NCI-H2227 (cell line): Measurements from ENCODE around the gene SLC12A7.
"Not testable (repeated sequence)": the region's sequence is repeated elsewhere in the genome, so short reads cannot be mapped to it uniquely, and the experiment has no call there.

Experiments used
- DNase-seq: peaks from one replicate; lab custom pipeline; 2025; ENCODE audit not compliant: unreplicated experiment; lab: John Stamatoyannopoulos, UW

The SLC12A7 gene

DNA sequence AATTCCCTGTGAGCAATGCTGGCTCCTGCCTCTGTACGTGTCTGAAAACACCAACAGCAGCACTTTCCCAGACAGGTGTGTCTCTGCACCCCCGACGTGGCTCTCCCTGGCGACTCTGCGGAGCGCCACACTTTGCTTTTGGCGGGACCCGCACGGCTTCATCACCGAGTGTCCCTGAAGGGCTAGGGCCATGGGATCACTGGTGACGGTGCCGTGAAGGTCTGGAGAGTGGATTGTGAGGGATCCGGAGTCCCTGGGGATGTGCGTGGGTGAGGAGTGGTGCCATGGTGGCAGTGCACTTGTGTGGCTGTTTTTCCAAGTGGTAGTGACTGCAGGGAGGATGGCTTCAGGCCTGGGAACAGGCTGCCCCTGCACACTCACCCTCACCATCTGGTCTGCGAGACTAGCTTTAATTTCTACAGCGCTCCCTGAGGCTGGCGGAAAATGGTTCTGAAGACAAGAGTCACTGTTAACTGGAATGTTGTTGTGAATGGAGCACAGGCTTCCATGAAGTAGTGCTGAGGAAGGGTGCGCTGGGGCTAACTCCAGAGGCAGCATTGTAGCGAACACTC is 100.0 kb downstream of the SLC12A7 start:
- no peak for DNase-seq

DNA sequence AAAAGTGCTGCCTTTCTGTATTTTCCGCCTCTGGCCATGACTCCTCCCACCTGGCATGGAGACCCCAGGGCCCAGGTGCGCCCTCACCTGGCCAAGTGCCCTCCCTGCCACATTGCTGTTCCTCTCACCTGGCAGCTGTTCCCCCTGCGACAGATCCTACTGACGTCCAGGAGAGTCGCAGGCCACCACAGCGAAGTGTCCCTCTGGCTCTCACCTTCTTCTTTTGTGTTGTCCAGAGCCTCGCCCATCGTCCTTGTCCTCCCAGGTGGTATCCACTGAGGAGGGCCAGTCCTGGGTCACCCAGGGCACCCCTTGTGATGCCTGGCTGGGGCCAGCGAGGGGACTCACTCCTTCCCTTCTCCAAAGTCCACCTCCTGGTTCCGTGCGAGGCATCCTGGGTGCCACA is 100.6 kb downstream of the SLC12A7 start:
- peak; percentile 55 for DNase-seq

DNA sequence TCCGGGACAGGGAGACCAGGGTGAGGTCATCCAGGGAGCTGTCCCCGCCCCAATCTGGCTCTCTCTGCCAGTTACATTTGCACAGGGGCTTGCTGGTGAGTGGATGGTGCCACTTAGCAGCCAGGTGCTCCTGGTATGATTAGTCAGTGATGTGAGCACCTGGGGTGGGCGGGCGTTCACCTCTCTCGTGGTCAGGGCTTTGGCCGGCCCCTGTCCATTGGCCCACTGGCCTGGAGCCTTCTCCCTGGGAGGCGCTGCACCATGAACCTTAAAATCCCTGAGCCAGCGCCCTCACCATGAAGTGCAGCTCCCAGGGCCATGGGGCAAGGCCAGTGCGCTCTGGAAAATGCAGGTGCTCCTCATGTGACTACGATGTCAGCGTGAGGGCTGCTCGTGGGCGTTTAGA is 101.2 kb downstream of the SLC12A7 start:
- DNase-seq, result no peak

DNA sequence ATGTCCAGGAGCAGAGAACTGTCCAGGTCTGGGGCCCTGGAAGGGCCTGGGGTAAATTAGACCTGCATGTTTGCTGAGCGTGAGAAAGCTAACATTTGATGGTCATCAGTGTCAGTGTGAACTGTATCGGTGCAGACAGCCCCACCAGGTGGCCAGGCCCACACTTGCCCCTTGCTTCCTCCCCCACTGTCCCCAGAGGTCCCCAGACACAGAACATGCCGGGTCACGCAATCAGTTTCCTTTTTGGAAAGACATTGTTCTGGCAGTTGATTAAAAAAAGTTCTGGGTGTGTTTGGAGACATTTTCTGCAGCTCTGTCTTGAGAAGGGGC is 101.7 kb downstream of the SLC12A7 start:
- no peak for DNase-seq

DNA sequence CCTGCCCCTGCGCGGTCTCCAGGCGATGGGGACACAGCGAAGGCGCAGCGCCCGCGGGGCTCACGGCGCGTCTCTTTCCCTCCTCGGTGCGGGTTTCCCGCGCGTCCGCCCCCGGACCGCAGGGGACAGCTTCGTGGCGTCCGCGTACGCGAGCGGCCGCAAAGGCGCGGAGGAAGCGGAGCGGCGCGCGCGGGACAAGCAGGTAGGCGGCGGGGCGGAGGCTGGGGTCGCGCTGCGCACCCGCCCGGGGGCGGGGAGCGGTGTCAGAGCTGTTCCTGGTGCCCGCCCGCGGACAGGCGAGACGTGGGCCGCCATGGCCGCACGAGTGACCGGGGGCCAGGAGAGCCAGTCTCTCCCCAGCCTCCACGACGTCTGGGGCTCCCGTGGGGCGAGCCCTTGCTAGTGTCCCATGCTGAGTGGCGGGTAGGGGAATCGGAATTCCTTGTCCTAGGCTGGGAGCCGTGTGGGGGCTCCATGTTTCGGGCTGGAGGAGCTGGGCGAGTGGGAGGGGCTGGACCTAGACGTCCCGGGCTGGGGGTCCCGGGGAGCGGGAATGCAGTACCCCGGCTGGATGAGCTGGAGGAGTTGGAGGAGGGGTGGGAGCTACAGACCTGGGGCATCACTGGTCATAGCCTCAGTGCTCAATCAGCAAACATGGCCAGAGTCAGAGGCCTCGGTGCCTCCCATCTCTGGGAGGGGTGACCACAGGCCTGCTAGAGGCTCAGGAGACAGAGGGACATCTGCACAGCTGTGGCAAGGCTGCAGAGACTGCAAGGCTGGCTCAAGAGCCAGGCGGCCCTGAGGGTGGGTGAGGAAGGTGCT is 102.3 kb downstream of the SLC12A7 start:
- DNase-seq, result no peak

DNA sequence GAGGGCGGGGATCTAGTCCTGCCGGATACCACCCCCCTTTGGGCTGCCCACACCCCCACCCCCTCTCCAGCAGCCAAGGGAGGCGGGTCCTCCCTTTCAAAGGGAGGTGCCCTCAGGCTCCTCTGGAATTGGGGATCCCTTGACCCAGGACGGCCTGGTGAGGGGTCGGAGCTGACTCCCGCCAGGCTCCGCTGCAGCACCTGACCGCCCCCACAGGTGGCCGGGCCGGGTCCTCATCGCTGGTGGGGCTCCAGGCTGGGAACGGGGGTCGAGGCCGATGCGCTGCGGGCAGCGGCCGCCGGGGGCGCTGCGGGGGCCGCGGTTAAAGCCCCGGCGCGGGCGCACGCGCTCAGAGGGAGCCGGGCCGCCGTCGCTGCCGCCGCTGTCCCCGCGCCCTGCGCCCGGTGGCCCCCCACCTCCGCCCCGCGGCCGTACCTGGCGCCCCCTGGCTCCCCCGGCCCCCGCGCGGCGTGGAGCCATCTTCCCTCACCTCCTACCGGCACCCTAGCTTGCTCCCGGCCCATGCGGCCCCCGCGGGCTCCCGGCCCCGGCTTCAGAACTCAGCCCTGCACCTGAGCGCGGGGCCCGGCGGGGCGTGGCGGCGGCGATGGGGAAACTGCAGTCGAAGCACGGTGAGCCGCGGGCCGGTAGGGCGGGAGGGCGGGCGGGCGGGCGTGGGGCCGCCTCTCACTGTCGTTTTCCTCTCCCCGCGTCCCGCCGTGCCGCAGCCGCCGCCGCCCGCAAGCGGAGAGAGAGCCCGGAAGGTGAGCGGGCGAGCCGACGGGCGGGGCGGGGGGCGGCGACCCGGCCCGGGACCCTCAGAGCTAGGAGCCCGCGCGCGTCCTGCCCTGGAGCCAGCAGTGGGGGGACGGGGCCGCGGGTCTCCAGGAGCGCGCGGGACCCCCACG is 103.2 kb downstream of the SLC12A7 start, which contains the start of gene NKD2:
NKD2 (plus strand) TSS at position 352 of the 908 bp plus-strand sequence; CDS start at position 608, 256 bp downstream.
- DNase-seq, result peak; percentile 83

DNA sequence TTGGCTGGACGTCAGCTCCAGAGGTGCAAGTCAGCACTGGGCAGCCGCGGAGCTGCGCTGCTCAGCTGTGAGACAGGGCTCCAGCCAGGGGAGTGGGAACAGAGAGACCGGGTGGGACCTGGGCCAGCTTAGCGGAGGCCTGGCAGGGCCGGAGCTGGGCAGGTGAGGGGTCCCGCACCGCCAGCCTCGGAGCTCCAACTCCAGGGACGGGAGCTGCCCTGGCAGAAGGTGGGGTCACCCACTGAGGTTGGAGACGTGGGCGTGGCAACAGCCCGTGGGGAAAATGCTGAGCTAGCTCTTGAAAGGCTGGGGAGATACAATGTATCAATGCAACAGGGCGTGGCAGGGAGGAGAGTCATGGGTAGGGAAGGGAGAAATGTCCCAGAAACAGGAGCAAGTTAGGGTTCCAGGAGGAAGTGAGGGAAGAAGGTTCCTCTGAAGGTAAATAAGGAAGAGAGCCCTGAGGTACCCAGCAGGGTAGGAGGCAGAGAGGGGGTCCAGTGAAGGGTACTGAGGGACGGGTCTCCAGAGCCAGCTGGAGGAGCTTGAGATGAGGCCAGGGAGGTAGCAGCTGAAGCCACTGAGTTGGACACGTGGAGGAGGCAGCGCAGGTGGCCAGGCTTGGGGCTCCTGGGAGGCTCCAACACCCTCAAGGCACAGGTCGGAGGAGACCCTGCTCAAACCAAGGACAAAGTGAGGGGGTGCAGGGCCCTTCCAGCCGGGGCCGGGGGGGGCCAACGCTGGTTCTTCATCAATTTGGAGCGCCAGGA is 104.0 kb downstream of the SLC12A7 start:
- DNase-seq, result no peak

DNA sequence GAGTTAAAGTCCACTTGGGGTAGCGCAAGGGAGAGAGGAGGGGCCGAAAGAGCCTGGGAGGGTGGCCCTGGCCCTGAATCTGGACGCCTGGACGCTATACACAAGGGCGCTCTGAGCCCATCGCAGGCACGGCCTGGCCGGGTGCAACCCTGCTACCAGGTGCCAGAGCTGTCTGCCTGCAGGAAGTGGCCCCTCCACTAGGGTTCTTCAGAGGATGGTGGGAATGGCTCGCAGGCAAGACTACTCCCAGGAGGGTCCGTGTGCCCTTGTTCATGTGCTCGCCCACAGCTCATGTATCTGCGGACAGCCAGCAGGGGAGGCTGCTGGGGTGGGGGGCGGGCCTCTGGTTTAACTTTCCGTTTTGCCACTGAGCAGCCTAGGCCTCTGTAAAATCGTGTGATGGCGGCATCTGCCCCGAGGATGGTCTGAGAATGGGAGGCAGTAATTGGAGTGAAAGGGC is 104.6 kb downstream of the SLC12A7 start:
- DNase-seq, result no peak

DNA sequence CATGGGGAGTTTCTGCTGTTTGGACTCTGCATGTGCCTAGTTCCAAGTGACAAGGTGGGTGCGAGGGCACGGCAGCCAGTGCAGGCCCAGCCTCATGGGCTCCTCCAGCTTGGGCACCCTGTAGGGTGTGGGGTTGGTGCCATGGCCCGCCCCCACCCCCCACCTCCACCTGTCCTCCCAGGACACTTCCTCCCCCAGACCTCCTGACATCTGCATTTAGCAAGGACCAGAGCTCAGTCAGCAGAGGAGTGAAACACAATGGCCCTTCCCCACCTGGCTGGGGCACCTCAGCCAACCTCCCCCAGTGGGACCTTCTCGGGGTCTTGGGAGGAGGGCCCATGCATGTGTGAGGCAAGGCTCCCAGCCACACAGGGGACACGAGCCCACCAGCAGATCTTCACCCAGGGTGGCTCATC is 105.2 kb downstream of the SLC12A7 start:
- DNase-seq, result no peak

DNA sequence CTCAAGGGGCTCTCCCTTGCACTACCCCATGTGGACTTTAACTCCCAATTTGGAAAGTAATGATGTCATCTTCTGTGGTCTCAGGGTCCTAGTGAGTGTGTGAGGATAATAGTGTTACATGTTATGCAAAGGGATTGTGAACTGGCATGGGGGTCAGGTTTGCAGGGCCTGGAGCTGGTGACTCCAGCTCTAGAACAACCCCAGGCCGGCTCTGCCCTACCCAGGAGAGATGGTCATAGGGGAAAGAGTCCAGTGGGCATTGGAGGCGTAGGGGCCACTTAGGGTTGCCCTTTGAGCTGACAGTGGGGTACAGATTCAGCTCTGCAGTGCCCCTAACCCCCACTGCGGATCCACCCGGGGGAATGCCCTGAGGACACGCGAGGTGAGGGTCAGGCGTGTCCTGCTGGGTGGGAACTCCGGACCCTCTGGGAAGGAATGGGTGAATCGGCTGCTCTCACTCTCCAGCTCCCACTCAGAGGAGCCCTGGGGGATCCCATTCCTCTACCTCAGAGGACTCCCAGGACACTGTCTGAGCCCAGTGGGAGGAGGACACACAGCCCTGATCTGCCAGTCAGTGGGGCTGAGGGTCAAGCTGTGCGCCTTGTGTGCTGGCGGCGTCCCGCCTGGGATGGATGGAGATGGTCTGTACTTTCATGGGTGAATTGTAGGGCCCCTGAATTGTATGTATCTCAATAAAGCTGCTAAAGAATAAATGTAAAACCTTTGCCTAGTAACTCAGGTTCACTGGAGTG is 105.8 kb downstream of the SLC12A7 start:
- DNase-seq, result no peak

DNA sequence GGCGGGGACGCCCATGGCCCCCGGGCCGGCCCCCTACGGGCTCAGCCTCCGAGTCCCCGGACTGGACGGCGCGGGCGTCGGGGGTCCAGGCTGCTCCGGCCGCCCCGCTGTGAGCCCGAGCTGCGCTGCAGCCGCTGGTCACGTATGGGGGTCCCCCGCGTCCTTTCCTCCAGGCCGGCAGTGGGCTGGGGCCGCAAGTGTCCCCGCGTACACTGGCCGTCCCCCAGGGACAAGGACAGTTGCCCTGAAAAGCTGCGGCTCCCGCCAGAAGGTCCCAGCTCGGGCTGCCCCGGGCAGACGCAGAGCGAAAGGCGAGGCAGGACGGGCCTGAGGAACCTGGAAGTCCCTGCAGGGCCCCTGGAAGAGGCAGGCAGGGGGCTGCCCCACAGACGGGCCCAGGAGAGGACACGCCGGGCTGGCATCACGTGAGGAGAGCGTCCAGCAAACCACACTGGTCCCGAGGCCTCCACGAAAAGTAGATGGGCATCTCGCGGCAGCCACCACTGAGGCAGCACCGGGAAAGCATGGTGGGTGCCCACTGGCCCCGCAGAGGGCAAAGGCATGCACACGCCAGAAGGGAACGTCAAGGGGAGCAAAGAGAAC is 106.5 kb downstream of the SLC12A7 start:
- DNase-seq, result no peak

DNA sequence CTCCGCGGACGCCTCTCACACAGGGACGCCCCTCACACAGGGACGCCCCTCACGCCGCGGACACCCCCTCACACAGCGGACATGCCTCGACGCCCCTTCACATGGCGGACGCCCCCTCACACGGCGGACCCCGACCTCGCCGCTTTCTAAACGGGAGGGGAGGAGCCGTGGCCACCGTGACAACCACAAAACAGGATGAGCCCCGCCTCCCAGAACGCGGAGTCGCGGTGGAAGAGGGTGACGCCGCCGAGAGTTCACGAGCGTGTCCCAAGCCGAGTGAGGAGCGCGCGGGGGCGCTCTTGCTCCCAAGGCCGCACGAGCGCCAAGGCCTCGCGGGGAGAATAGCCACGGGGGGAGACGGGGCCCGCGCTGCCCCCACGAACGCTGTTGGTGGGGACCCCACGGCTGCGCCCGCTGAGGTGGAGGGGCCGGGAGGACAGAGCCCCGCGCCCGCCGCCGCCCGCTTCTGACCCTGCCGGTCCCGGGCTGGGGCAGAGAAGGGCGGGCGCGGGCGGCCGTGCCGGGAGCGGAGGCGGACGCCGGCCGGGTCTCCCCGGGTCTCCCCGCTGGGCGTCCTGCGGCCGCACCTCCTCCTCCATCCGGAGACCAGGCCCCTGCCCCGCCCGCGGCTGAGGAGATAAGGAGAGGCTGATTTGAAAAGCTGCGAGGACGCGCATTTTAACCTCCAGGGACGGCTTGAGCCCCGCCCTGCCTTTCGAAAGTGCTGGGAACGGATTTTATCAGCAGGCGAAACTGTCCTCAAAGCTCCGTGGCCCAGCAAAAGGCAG is 107.2 kb downstream of the SLC12A7 start:
- DNase-seq, result peak; percentile 81

DNA sequence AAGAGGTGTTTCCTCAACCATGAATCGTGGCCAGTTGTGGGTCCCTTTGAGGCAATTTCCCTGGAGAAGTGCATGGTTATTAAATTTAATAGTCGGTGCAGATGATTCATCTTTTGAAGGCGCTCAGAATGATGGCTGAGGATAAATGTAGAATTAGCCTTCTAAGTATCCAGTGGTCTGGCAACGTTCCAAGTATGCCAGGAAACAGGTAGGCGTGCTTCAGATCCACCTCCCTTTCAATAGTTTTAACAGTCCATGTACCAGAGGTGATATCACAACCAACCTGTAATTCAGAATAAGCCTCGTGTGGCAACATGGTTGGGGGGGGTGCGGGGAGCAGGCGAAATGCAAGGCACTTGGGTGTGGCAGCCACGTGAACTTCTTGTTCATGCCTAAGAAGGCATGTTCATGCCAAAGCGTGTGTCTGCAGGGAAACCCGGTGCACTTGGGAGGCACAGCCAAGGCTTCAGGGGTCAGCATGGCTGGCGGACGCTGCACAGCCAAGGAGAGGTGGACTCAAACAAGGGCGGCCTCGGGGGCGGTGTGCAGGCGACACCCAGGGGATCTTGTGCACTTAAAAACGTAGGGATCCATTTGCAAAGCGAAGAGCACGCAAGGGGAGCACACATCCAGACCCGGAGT is 108.4 kb downstream of the SLC12A7 start:
- DNase-seq, result peak; percentile 94

DNA sequence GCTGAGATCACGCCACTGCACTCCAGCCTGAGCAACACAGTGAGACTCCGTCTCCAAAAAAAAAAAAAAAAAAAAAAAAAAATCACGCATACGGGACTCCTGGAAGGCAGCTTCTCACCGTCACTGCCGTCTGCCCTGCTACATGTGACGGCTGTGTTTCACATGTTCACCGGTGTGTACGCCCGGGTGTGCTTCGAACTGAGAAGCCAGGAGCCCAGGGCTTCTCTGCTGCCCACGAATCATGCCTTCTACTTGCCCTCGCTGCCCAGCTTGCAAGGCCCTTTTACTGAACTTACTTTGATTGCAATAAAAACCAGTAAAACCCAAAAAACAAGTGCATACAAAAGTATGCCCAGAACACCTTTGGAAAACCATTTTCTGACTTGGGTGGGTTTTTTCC is 109.0 kb downstream of the SLC12A7 start:
- peak; percentile 64 for DNase-seq

DNA sequence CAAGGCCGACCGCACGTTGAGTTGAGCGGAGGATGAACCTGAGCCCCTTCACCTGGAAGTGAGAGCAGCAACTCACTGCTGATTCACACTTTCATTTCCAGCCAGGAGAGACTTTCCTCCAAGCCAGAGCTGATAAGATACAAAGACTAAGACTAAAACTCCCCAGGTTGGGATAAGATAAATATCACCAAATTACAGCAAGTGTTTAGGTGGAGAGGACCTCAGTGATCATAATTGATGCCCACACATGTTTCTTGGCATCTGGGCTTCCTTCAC is 109.7 kb downstream of the SLC12A7 start:
- DNase-seq, result no peak

DNA sequence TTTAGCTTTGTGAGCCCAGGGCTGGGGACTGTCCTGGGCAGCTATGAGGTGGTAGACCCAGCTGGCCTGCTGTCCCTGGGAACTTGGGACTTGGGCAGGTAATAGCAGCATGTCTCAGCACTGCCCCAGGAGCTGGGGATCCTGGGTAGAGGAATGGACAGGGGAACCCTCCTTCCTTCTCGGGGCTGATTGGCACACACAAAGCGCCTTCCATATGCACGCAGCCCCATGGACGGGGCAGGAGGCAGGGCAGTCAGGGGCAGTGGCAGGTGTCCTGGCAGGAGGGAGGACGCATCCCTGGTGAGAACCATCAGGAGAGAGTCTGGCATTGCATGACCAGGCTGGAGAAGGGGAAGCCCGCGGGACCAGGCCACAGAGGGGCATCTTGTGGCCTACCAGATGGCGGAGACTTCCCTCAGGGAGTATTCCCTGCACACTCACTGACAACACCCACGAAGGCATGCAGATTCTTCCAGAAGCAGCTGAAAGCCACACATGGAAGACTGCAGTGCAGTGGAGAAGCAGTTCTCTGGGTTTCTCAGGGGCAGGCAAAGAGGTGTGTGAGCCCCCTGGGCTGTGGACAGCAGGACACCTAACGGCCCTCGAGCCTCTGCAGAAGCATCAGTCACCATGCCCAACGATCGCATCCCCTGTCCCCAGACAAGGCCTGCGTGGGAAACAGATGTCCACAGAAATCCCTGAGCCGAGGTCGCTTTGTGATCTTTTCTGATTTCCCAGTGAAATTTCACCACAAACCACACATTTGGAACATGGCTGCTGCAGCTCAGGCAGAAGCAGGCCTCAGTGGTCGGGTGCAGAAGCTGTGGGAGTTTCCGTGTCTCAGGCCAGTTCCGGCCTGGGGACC is 110.2 kb downstream of the SLC12A7 start:
- DNase-seq, result no peak

DNA sequence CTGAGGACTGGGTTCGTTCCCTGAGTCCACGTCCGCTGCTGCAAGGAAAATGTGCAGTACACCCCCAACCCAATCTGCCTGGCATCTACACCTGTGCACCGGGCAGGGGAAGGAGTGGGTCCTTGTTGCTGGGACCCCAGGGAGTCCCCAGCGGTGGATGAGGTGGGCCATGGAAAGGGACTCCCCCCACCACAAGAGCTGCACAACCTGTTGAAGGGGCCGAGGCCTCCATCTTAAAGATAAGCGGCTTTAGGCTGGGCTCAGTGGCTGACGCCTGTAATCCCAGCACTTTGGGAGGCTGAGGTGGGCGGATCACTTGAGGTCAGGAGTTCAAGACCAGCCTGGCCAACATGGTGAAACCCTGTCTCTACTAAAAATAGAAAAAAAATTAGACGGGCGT is 111.0 kb downstream of the SLC12A7 start:
- not testable (repeated sequence) for DNase-seq
